GM12801 (cell line): ENCODE measurements around the gene APOBEC3H.

ENCODE experiments used
- CTCF ChIP-seq: IDR thresholded peaks from one replicate; pipeline ENCODE4 v1.5.1; 2011; ENCODE audit warnings: control low read depth; ENCODE audit not compliant: insufficient read length; ENCODE audit errors: extremely low read depth

The APOBEC3H gene

GRCh38 chr22:39110631-39111561 lies 13.9 kb downstream of the APOBEC3H start:
- no peak for TF ChIP-seq CTCF

GRCh38 chr22:39114112-39114511 lies 17.1 kb downstream of the APOBEC3H start:
- no peak for TF ChIP-seq CTCF

- no peak for TF ChIP-seq CTCF
Measured at GRCh38 chr22:39115570-39115969, 18.5 kb downstream of the APOBEC3H start.

- no peak for TF ChIP-seq CTCF
Measured at GRCh38 chr22:39115977-39116621, 19.1 kb downstream of the APOBEC3H start.

GRCh38 chr22:39117585-39118191 lies 20.6 kb downstream of the APOBEC3H start:
- TF ChIP-seq CTCF = no peak

GRCh38 chr22:39120983-39121382 lies 23.9 kb downstream of the APOBEC3H start:
- no peak for TF ChIP-seq CTCF

- TF ChIP-seq CTCF = no peak
Measured at GRCh38 chr22:39122772-39123470, 25.9 kb downstream of the APOBEC3H start.
